ENCODE data around the gene THBS1. TPM values are rescaled to one million over a fixed set of nuclear protein-coding genes. Genes with fewer than 3 reads are reported as not detected.

THBS1 gene
- polyA plus RNA-seq, 2 donors, result 6.8 to 20.4 TPM

GRCh38 chr15:39625856-39626255 lies 45.0 kb downstream of the THBS1 start:
- Histone ChIP-seq H3K27me3 (ENCODE audit: control insufficient read depth in 1 of 2, insufficient read depth in 2 of 2, low read length in 2 of 2) (no peaks in the 10 kb centered on the region), H3K36me3 (ENCODE audit: control insufficient read depth in 2 of 2, insufficient read depth in 2 of 2, low read length in 1 of 2) (no peaks in the 10 kb centered on the region), H3K4me1 (ENCODE audit: control insufficient read depth in 2 of 2, insufficient read depth in 2 of 2, low read length in 1 of 2) (peaks cover 2 to 6% of the 10 kb centered on the region in 2 donors), H3K27ac (ENCODE audit: low read depth in 2 of 2, low read length in 1 of 2) (peak overlapping the region in 1 of 2 donors; percentile 16), H3K9me3 (ENCODE audit: control insufficient read depth in 2 of 2, insufficient read depth in 1 of 2, low read depth in 1 of 2, low read length in 1 of 2) (no peaks in the 10 kb centered on the region), H3K4me3 (ENCODE audit: low read depth in 1 of 2, low read length in 2 of 2) (no peak overlapping the region)

GRCh38 chr15:39627451-39628143 lies 46.7 kb downstream of the THBS1 start:
- H3K27ac ChIP-seq (ENCODE audit: low read depth in 2 of 2, low read length in 1 of 2), result no peak overlapping the region

GRCh38 chr15:39628144-39628508 lies 47.2 kb downstream of the THBS1 start:
- H3K9me3 ChIP-seq (ENCODE audit: control insufficient read depth in 2 of 2, insufficient read depth in 1 of 2, low read depth in 1 of 2, low read length in 1 of 2), result no peaks in the 10 kb centered on the region
- H3K27ac ChIP-seq (ENCODE audit: low read depth in 2 of 2, low read length in 1 of 2), result no peak overlapping the region
- H3K4me3 ChIP-seq (ENCODE audit: low read depth in 1 of 2, low read length in 2 of 2), result no peak overlapping the region
- WGBS, 2 donors, result 63 to 77% methylated on average over 5 of the region's 5 CpGs
- peaks cover 2 to 6% of the 10 kb centered on the region in 2 donors for H3K4me1 ChIP-seq (ENCODE audit: control insufficient read depth in 2 of 2, insufficient read depth in 2 of 2, low read length in 1 of 2)
- H3K36me3 ChIP-seq (ENCODE audit: control insufficient read depth in 2 of 2, insufficient read depth in 2 of 2, low read length in 1 of 2), result no peaks in the 10 kb centered on the region
- no peaks in the 10 kb centered on the region for H3K27me3 ChIP-seq (ENCODE audit: control insufficient read depth in 1 of 2, insufficient read depth in 2 of 2, low read length in 2 of 2)

More at GRCh38 chr15:39627451-39628143, 46.7 kb downstream of the THBS1 start:
- peaks cover 2 to 6% of the 10 kb centered on the region in 2 donors for H3K4me1 ChIP-seq (ENCODE audit: control insufficient read depth in 2 of 2, insufficient read depth in 2 of 2, low read length in 1 of 2)
- H3K27me3 ChIP-seq (ENCODE audit: control insufficient read depth in 1 of 2, insufficient read depth in 2 of 2, low read length in 2 of 2), result no peaks in the 10 kb centered on the region
- WGBS, 2 donors, result 86 to 92% methylated on average over 3 of the region's 3 CpGs
- no peaks in the 10 kb centered on the region for H3K9me3 ChIP-seq (ENCODE audit: control insufficient read depth in 2 of 2, insufficient read depth in 1 of 2, low read depth in 1 of 2, low read length in 1 of 2)
- H3K36me3 ChIP-seq (ENCODE audit: control insufficient read depth in 2 of 2, insufficient read depth in 2 of 2, low read length in 1 of 2), result no peaks in the 10 kb centered on the region
- no peak overlapping the region for H3K4me3 ChIP-seq (ENCODE audit: low read depth in 1 of 2, low read length in 2 of 2)

- WGBS, 2 donors, result 68 to 75% methylated on average over 9 of the region's 9 CpGs
- Histone ChIP-seq H3K4me1 (ENCODE audit: control insufficient read depth in 2 of 2, insufficient read depth in 2 of 2, low read length in 1 of 2) (peaks cover 2 to 6% of the 10 kb centered on the region in 2 donors), H3K4me3 (ENCODE audit: low read depth in 1 of 2, low read length in 2 of 2) (no peak overlapping the region), H3K27ac (ENCODE audit: low read depth in 2 of 2, low read length in 1 of 2) (peak overlapping the region; percentile 48 to 51), H3K27me3 (ENCODE audit: control insufficient read depth in 1 of 2, insufficient read depth in 2 of 2, low read length in 2 of 2) (no peaks in the 10 kb centered on the region), H3K36me3 (ENCODE audit: control insufficient read depth in 2 of 2, insufficient read depth in 2 of 2, low read length in 1 of 2) (no peaks in the 10 kb centered on the region), H3K9me3 (ENCODE audit: control insufficient read depth in 2 of 2, insufficient read depth in 1 of 2, low read depth in 1 of 2, low read length in 1 of 2) (no peaks in the 10 kb centered on the region)
Measured at GRCh38 chr15:39628546-39629257, 47.8 kb downstream of the THBS1 start.

GRCh38 chr15:39629371-39629770 lies 48.5 kb downstream of the THBS1 start:
- peak overlapping the region in 1 of 2 donors; percentile 48 for H3K27ac ChIP-seq (ENCODE audit: low read depth in 2 of 2, low read length in 1 of 2)
- peaks cover 2 to 6% of the 10 kb centered on the region in 2 donors for H3K4me1 ChIP-seq (ENCODE audit: control insufficient read depth in 2 of 2, insufficient read depth in 2 of 2, low read length in 1 of 2)
- H3K9me3 ChIP-seq (ENCODE audit: control insufficient read depth in 2 of 2, insufficient read depth in 1 of 2, low read depth in 1 of 2, low read length in 1 of 2), result no peaks in the 10 kb centered on the region
- no peaks in the 10 kb centered on the region for H3K27me3 ChIP-seq (ENCODE audit: control insufficient read depth in 1 of 2, insufficient read depth in 2 of 2, low read length in 2 of 2)
- H3K36me3 ChIP-seq (ENCODE audit: control insufficient read depth in 2 of 2, insufficient read depth in 2 of 2, low read length in 1 of 2), result no peaks in the 10 kb centered on the region
- 64 to 72% methylated on average over 5 of the region's 5 CpGs for WGBS, 2 donors
- no peak overlapping the region for H3K4me3 ChIP-seq (ENCODE audit: low read depth in 1 of 2, low read length in 2 of 2)

GRCh38 chr15:39629906-39630305 lies 49.0 kb downstream of the THBS1 start:
- peaks cover 2 to 4% of the 10 kb centered on the region in 2 donors for H3K4me1 ChIP-seq (ENCODE audit: control insufficient read depth in 2 of 2, insufficient read depth in 2 of 2, low read length in 1 of 2)
- no peak overlapping the region for H3K27ac ChIP-seq (ENCODE audit: low read depth in 2 of 2, low read length in 1 of 2)
- H3K9me3 ChIP-seq (ENCODE audit: control insufficient read depth in 2 of 2, insufficient read depth in 1 of 2, low read depth in 1 of 2, low read length in 1 of 2), result no peaks in the 10 kb centered on the region
- 40 to 65% methylated on average over 3 of the region's 3 CpGs for WGBS, 2 donors
- H3K27me3 ChIP-seq (ENCODE audit: control insufficient read depth in 1 of 2, insufficient read depth in 2 of 2, low read length in 2 of 2), result no peaks in the 10 kb centered on the region
- no peak overlapping the region for H3K4me3 ChIP-seq (ENCODE audit: low read depth in 1 of 2, low read length in 2 of 2)
- no peaks in the 10 kb centered on the region for H3K36me3 ChIP-seq (ENCODE audit: control insufficient read depth in 2 of 2, insufficient read depth in 2 of 2, low read length in 1 of 2)

DNA sequence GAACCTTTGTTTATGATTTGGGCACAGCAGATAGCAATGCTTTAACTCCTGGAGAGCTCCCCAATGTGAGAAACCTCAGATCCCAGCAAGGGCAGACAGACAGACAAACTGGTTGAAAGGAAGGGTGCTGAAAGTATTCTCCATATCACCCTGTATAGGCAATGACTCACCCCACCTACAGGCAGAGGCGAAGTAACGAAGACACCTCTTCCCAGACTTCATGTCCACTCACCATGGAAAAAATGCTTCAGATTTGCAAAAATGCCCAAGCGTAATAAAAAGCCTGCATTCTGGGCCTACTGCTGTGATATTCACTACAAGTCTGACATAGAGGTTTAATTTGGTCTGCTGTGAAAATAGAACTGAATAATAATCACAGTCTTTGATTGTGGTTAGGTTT lies 50.5 kb downstream of the THBS1 start:
- H3K27me3 ChIP-seq (ENCODE audit: control insufficient read depth in 1 of 2, insufficient read depth in 2 of 2, low read length in 2 of 2), result no peaks in the 10 kb centered on the region
- 76 to 87% methylated on average over 3 of the region's 3 CpGs for WGBS, 2 donors
- H3K9me3 ChIP-seq (ENCODE audit: control insufficient read depth in 2 of 2, insufficient read depth in 1 of 2, low read depth in 1 of 2, low read length in 1 of 2), result no peaks in the 10 kb centered on the region
- peaks cover 0 to 2% of the 10 kb centered on the region in 2 donors for H3K4me1 ChIP-seq (ENCODE audit: control insufficient read depth in 2 of 2, insufficient read depth in 2 of 2, low read length in 1 of 2)
- no peak overlapping the region for H3K4me3 ChIP-seq (ENCODE audit: low read depth in 1 of 2, low read length in 2 of 2)
- H3K36me3 ChIP-seq (ENCODE audit: control insufficient read depth in 2 of 2, insufficient read depth in 2 of 2, low read length in 1 of 2), result no peaks in the 10 kb centered on the region
- H3K27ac ChIP-seq (ENCODE audit: low read depth in 2 of 2, low read length in 1 of 2), result no peak overlapping the region

DNA sequence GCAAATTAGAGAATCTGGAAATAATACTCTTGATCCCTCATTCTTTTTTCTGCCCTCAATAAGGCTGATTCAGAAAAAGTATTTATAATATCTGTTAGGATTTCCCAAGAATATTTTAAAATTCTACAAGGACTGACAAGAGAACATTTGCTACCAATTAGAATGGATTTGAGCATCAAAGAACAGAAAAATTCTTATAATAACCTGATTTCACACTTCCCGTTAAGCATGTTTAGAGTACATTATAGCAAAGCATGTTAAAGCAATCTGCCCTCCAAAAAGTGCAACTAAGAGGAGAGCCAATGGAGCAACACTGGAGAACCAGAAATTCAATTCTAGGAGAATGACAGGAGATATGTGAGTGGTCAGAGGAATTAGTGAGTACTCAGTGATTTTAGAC lies 57.2 kb downstream of the THBS1 start:
- Histone ChIP-seq H3K4me3 (ENCODE audit: low read depth in 1 of 2, low read length in 2 of 2) (no peak overlapping the region), H3K9me3 (ENCODE audit: control insufficient read depth in 2 of 2, insufficient read depth in 1 of 2, low read depth in 1 of 2, low read length in 1 of 2) (no peaks in the 10 kb centered on the region), H3K4me1 (ENCODE audit: control insufficient read depth in 2 of 2, insufficient read depth in 2 of 2, low read length in 1 of 2) (no peaks in the 10 kb centered on the region), H3K27me3 (ENCODE audit: control insufficient read depth in 1 of 2, insufficient read depth in 2 of 2, low read length in 2 of 2) (no peaks in the 10 kb centered on the region), H3K27ac (ENCODE audit: low read depth in 2 of 2, low read length in 1 of 2) (no peak overlapping the region), H3K36me3 (ENCODE audit: control insufficient read depth in 2 of 2, insufficient read depth in 2 of 2, low read length in 1 of 2) (no peaks in the 10 kb centered on the region)
- 93 to 96% methylated on average over 1 of the region's 1 CpG for WGBS, 2 donors

DNA sequence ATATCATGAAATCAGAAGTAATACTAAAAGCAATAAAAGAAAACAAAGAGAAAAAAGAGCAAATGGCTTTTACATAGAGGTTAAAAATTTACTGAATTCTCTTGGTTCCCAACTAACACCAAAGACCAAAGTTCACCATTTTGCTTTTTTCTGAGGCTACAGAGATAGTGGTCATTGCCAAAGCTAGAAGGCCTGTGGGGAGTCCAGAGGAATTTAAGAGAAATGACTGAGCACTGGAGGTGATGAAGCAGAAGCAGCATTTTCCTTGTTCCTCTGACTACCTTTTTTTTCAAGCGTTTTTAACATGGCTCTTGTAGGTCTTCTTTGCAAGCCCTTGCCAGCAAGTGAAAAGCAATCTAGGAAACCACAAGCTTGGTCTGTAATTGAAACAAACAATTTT lies 58.2 kb downstream of the THBS1 start:
- H3K9me3 ChIP-seq (ENCODE audit: control insufficient read depth in 2 of 2, insufficient read depth in 1 of 2, low read depth in 1 of 2, low read length in 1 of 2), result no peaks in the 10 kb centered on the region
- no peak overlapping the region for H3K4me3 ChIP-seq (ENCODE audit: low read depth in 1 of 2, low read length in 2 of 2)
- no peaks in the 10 kb centered on the region for H3K27me3 ChIP-seq (ENCODE audit: control insufficient read depth in 1 of 2, insufficient read depth in 2 of 2, low read length in 2 of 2)
- no peaks in the 10 kb centered on the region for H3K4me1 ChIP-seq (ENCODE audit: control insufficient read depth in 2 of 2, insufficient read depth in 2 of 2, low read length in 1 of 2)
- 90 to 97% methylated on average over 1 of the region's 1 CpG for WGBS, 2 donors
- no peak overlapping the region for H3K27ac ChIP-seq (ENCODE audit: low read depth in 2 of 2, low read length in 1 of 2)
- no peaks in the 10 kb centered on the region for H3K36me3 ChIP-seq (ENCODE audit: control insufficient read depth in 2 of 2, insufficient read depth in 2 of 2, low read length in 1 of 2)

DNA sequence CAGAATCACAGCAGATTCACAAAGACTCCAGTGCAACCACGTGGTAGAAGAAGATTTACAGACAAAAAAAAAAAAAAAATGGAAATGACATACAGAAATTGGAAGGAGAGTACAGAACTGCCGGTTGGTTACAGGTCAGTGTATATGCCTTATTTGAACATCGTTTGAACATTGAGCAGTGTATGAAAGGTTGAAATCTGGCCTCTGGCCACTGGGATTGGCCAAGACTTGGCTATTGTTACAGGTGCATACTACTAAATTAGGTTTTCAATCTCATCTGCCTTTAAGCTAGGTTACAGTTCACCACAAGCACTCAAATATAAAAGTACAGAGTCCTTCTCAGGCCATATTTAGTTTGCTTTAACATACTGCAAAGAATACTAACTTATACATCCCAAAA lies 59.8 kb downstream of the THBS1 start:
- Histone ChIP-seq H3K9me3 (ENCODE audit: control insufficient read depth in 2 of 2, insufficient read depth in 1 of 2, low read depth in 1 of 2, low read length in 1 of 2) (no peaks in the 10 kb centered on the region), H3K4me3 (ENCODE audit: low read depth in 1 of 2, low read length in 2 of 2) (no peak overlapping the region), H3K27me3 (ENCODE audit: control insufficient read depth in 1 of 2, insufficient read depth in 2 of 2, low read length in 2 of 2) (no peaks in the 10 kb centered on the region), H3K27ac (ENCODE audit: low read depth in 2 of 2, low read length in 1 of 2) (no peak overlapping the region), H3K36me3 (ENCODE audit: control insufficient read depth in 2 of 2, insufficient read depth in 2 of 2, low read length in 1 of 2) (no peaks in the 10 kb centered on the region), H3K4me1 (ENCODE audit: control insufficient read depth in 2 of 2, insufficient read depth in 2 of 2, low read length in 1 of 2) (peaks cover 0 to 6% of the 10 kb centered on the region in 2 donors)
- 63 to 76% methylated on average over 3 of the region's 3 CpGs for whole genome bisulfite sequencing, 2 donors

Measured in esophagus (tissue), 2 donors.